HG03045 (cell line): ENCODE measurements around the gene TASL.
"Not testable (repeated sequence)": the region's sequence is repeated elsewhere in the genome, so short reads cannot be mapped to it uniquely, and the experiment has no call there.

Source experiments
- ATAC-seq: cut with Tn5 transposase; IDR thresholded peaks from one replicate; pipeline ENCODE4 v1.9.1; 2021; ENCODE audit warnings: mild to moderate bottlenecking, moderate library complexity; ENCODE audit not compliant: unreplicated experiment

TASL gene

GRCh38 chrX:30577362-30577991, at the start of gene TASL:
TASL (minus strand) TSS chrX:30577766; CDS start chrX:30560355, 17,411 bp downstream.
- ATAC-seq: peak; percentile 85

GRCh38 chrX:30626402-30626801, 48.8 kb upstream of the TASL start:
- no peak for ATAC-seq

GRCh38 chrX:30622361-30622760, 44.8 kb upstream of the TASL start:
- no peak for ATAC-seq

GRCh38 chrX:30620980-30621618, 43.5 kb upstream of the TASL start:
- no peak for ATAC-seq

GRCh38 chrX:30620125-30620524, 42.6 kb upstream of the TASL start:
- no peak for ATAC-seq

GRCh38 chrX:30618160-30618765, 40.7 kb upstream of the TASL start:
- no peak for ATAC-seq

- ATAC-seq: no peak
These were observed 37.7 kb upstream of the TASL start for GRCh38 chrX:30615229-30615628.

GRCh38 chrX:30613721-30614120, 36.2 kb upstream of the TASL start:
- ATAC-seq: no peak

GRCh38 chrX:30612250-30612655, 34.7 kb upstream of the TASL start:
- ATAC-seq: no peak

- ATAC-seq: no peak
These were observed 32.5 kb upstream of the TASL start for GRCh38 chrX:30610026-30610425.

- ATAC-seq: no peak
These were observed 29.6 kb upstream of the TASL start for GRCh38 chrX:30607155-30607554.

GRCh38 chrX:30600269-30601176, 23.0 kb upstream of the TASL start:
- ATAC-seq: not testable (repeated sequence)

- peak; percentile 78 for ATAC-seq
These were observed 19.8 kb upstream of the TASL start for GRCh38 chrX:30597216-30598012.

- ATAC-seq: peak; percentile 46
These were observed 16.1 kb upstream of the TASL start for GRCh38 chrX:30593440-30594200.

- ATAC-seq: no peak
These were observed 15.3 kb upstream of the TASL start for GRCh38 chrX:30592831-30593230.

- no peak for ATAC-seq
These were observed 12.8 kb upstream of the TASL start for GRCh38 chrX:30590368-30590767.

GRCh38 chrX:30589146-30589888, 11.8 kb upstream of the TASL start:
- ATAC-seq: peak; percentile 52

- no peak for ATAC-seq
These were observed 8.9 kb upstream of the TASL start for GRCh38 chrX:30586516-30586915.

- no peak for ATAC-seq
These were observed 5.1 kb upstream of the TASL start for GRCh38 chrX:30582664-30583063.
